GM10248 (cell line): ENCODE data around the gene ABCB1.

Experiments used
- CTCF ChIA-PET: fragments of 300-600 bp; sonication (Branson Sonifier 250); formaldehyde crosslinking; extraction: SDS; loops from one replicate; lab custom pipeline; 2021; ENCODE audit warnings: antibody characterized with exemption; lab: Yijun Ruan, JAX
- POLR2A ChIA-PET: fragments of 350-650 bp; sonication (Branson Sonifier 250); formaldehyde crosslinking; extraction: SDS; loops from one replicate; lab custom pipeline; 2020; ENCODE audit warnings: antibody characterized with exemption; lab: Yijun Ruan, JAX
- DNase-seq: peaks from one replicate; pipeline ENCODE4 v3.0.0; 2012; ENCODE audit errors: extremely low spot score
- CTCF ChIP-seq: IDR thresholded peaks from 2 replicates; pipeline ENCODE4 v1.5.1; 2012; ENCODE audit warnings: mild to moderate bottlenecking, low read depth; ENCODE audit errors: extremely low read depth, missing control alignments, control extremely low read depth

ABCB1 gene

DNA sequence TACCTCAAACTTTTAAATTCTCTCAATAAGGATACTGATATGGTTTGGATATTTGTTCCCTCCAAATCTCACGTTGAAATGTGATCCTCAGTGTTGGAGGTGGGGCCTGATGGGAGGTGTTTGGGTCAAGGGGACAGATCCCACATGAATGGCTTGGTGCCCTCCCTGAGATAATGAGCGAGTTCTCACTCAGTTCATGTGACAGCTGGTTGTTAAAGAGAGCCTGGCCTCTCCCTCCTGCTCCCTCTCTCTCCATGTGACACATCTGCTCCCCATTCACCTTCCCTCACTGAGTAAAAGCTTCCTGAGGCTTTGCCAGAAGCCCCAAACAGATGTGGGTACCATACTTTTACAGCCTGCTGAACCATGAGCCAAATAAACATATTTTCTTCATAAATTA, 144.4 kb downstream of the ABCB1 start:
- CTCF ChIA-PET: interaction anchor here (1.3 to 2.7 kb wide), 4 partner anchors 8 to 17 kb away, joined by 4 to 9 read pairs (median 4); no protein-coding TSS in a partner anchor
- no peak for DNase-seq
- POLR2A ChIA-PET: interaction anchor here (0.6 kb wide), 1 partner anchor 15 kb away, joined by 4 read pairs; no protein-coding TSS in a partner anchor
- no peak for TF ChIP-seq CTCF
